Naive thymus-derived CD4-positive, alpha-beta T cell (primary cell): ENCODE data around the gene HOXC5. TPM values are rescaled to one million over a fixed set of nuclear protein-coding genes. Genes with fewer than 3 reads are reported as not detected.

Experiments
- ATAC-seq: fragments of 150-1000 bp; cut with Tn5 transposase; 2 replicates; pipeline ENCODE4 v1.10.0; 2021; ENCODE audit warnings: mild to moderate bottlenecking, moderate library complexity
- CTCF ChIA-PET: fragments of 350-600 bp; sonication (Branson Sonifier 250); formaldehyde crosslinking; loops from one replicate; lab custom pipeline; 2021; ENCODE audit warnings: antibody characterized with exemption; lab: Charles Lee
- POLR2A ChIA-PET: fragments of 350-600 bp; sonication (Branson Sonifier 250); formaldehyde crosslinking; loops from one replicate; lab custom pipeline; 2021; ENCODE audit warnings: antibody characterized with exemption, inconsistent platforms; lab: Charles Lee
- DNase-seq, 9 donors: peaks; one replicate each; pipeline versions ENCODE4 v3.0.0 to v3.0.0-alpha.2; 2020 to 2022; ENCODE audit warnings: mixed read lengths in 1 of 9
- H3K27ac ChIP-seq: one replicate; pipeline ENCODE4 v1.7.0; 2013; ENCODE audit warnings: mild to moderate bottlenecking, low read depth, low read length, moderate library complexity
- H3K27me3 ChIP-seq, 2 donors: one replicate each; pipeline ENCODE4 v1.7.0; 2013; ENCODE audit warnings: low read length in 2 of 2, mild to moderate bottlenecking in 2 of 2, moderate library complexity in 2 of 2; ENCODE audit not compliant: control insufficient read depth in 2 of 2, insufficient read depth in 2 of 2
- H3K36me3 ChIP-seq, 3 experiments: 1 replicate in 2 of 3; 2 replicates in 1 of 3; pipeline ENCODE4 v1.7.0; 2013; ENCODE audit warnings: low read length in 3 of 3, mild to moderate bottlenecking in 3 of 3, moderate library complexity in 1 of 3; ENCODE audit not compliant: insufficient read depth in 3 of 3, control insufficient read depth in 2 of 3
- H3K4me1 ChIP-seq, 2 donors: one replicate each; pipeline ENCODE4 v1.7.0; 2013; ENCODE audit warnings: low read length in 2 of 2, mild to moderate bottlenecking in 2 of 2, moderate library complexity in 1 of 2; ENCODE audit not compliant: control insufficient read depth in 2 of 2, insufficient read depth in 2 of 2
- H3K4me3 ChIP-seq: 2 replicates; pipeline ENCODE4 v1.7.0; 2013; ENCODE audit warnings: mild to moderate bottlenecking, low read length
- H3K9me3 ChIP-seq, 3 experiments: 1 replicate in 2 of 3; 2 replicates in 1 of 3; pipeline ENCODE4 v1.7.0; 2013; ENCODE audit warnings: low read length in 3 of 3; ENCODE audit not compliant: control insufficient read depth in 2 of 3
- H3K27ac Mint-ChIP-seq, 9 donors: one replicate each; pipeline ENCODE4 v1.8.0; 2020 to 2022; ENCODE audit warnings: mixed read lengths in 9 of 9, mild to moderate bottlenecking in 8 of 9, moderate library complexity in 5 of 9, inconsistent platforms in 2 of 9
- H3K27me3 Mint-ChIP-seq, 5 donors: one replicate each; pipeline ENCODE4 v1.8.0; 2021 to 2022; ENCODE audit warnings: mixed read lengths in 5 of 5, mild to moderate bottlenecking in 1 of 5
- H3K36me3 Mint-ChIP-seq, 5 donors: one replicate each; pipeline ENCODE4 v1.8.0; 2020 to 2022; ENCODE audit warnings: mixed read lengths in 5 of 5, mild to moderate bottlenecking in 3 of 5, inconsistent platforms in 1 of 5
- H3K4me1 Mint-ChIP-seq, 7 donors: one replicate each; pipeline ENCODE4 v1.8.0; 2020 to 2022; ENCODE audit warnings: mixed read lengths in 7 of 7, mild to moderate bottlenecking in 3 of 7, inconsistent platforms in 1 of 7
- H3K4me3 Mint-ChIP-seq, 10 donors: one replicate each; pipeline ENCODE4 v1.8.0; 2020 to 2022; ENCODE audit warnings: mild to moderate bottlenecking in 10 of 10, mixed read lengths in 10 of 10, moderate library complexity in 6 of 10, inconsistent platforms in 2 of 10
- H3K9me3 Mint-ChIP-seq, 11 donors: one replicate each; pipeline ENCODE4 v1.8.0; 2020 to 2022; ENCODE audit warnings: mixed read lengths in 11 of 11, mild to moderate bottlenecking in 4 of 11, inconsistent platforms in 1 of 11, moderate library complexity in 1 of 11
- intact Hi-C, 2 donors: fragments of 100-400 bp; cut with micrococcal nuclease; formaldehyde crosslinking; loops; one replicate each; pipeline ENCODE4 v1.15.1; 2023
- polyA plus RNA-seq, 2 donors: library from polyadenylated mRNA; unstranded; fragments of 300-500 nt; fragmentation: Illumina TruSeq; gene quantifications; one replicate each; pipeline ENCODE4 v1.2.3, GENCODE V29; 2021
- total RNA-seq, 6 experiments: library from RNA in 5 of 6; stranded (reverse) in 5 of 6; gene quantifications; 1 replicate in 5 of 6; 2 replicates in 1 of 6; pipeline ENCODE4 v1.2.3 and lab custom pipeline; 2021 to 2026

HOXC5 gene
- total and polyA plus RNA-seq, 7 experiments from 2014 or later: not detected

- H3K27ac Mint-ChIP-seq: peak within 1 kb of the TSS in 4 of 9 donors; percentile 18 to 67 (median 45)
- peaks cover 11 to 23% of the 10 kb centered on the region in 2 donors for H3K4me1 ChIP-seq
- no peaks in the 10 kb centered on the region for H3K36me3 Mint-ChIP-seq
- ATAC-seq (peak; percentile 64), DNase-seq (no peak)
- peaks cover 5 to 47% of the 10 kb centered on the region in 2 donors for H3K27me3 ChIP-seq
- no peaks in the 10 kb centered on the region for H3K36me3 ChIP-seq
- peaks cover 0 to 4% (median 0%) of the 10 kb centered on the region in 11 donors for H3K9me3 Mint-ChIP-seq
- no peaks in the 10 kb centered on the region for H3K9me3 ChIP-seq
- CTCF ChIA-PET: interaction anchor here (0.5 to 1.7 kb wide), 3 partner anchors 15 to 199 kb away, joined by 4 to 5 read pairs (median 4); no protein-coding TSS in a partner anchor
- no peak within 1 kb of the TSS for H3K27ac ChIP-seq
- peaks cover 15 to 50% (median 37%) of the 10 kb centered on the region in 7 donors for H3K4me1 Mint-ChIP-seq
- intact Hi-C loops: loop anchor here in 1 of 2 donors (5.0 kb wide), 2 partner anchors 97 to 112 kb away; no protein-coding TSS in a partner anchor
- POLR2A ChIA-PET: interaction anchor here (1.1 kb wide), 1 partner anchor 24 kb away, joined by 4 read pairs; no protein-coding TSS in a partner anchor
- H3K4me3 ChIP-seq: peak within 1 kb of the TSS; percentile 63
- H3K27me3 Mint-ChIP-seq: peaks cover 85 to 94% (median 86%) of the 10 kb centered on the region in 5 donors
- peak within 1 kb of the TSS; percentile 43 to 90 (median 77) for H3K4me3 Mint-ChIP-seq
These were observed 21.2 kb downstream of the HOXC5 start, which contains the start of gene HOXC4 for GRCh38 chr12:54053751-54054741. TSS of gene HOXC4 (plus strand) at chr12:54053835. CDS start at chr12:54053923, 88 bp downstream.

GRCh38 chr12:54054742-54055194, 21.9 kb downstream of the HOXC5 start:
- H3K27me3 ChIP-seq: peaks cover 5 to 41% of the 10 kb centered on the region in 2 donors

GRCh38 chr12:54055552-54055951, 22.7 kb downstream of the HOXC5 start:
- CTCF ChIA-PET: no interaction called here
- ATAC-seq (no peak), DNase-seq (no peak)
- intact Hi-C loops: no loop called here
- H3K4me1 ChIP-seq: peaks cover 11 to 23% of the 10 kb centered on the region in 2 donors
- Mint-ChIP-seq H3K27me3 (peaks cover 83 to 93% (median 85%) of the 10 kb centered on the region in 5 donors), H3K27ac (no peak overlapping the region), H3K4me3 (no peak overlapping the region), H3K4me1 (peaks cover 7 to 41% (median 28%) of the 10 kb centered on the region in 7 donors), H3K36me3 (no peaks in the 10 kb centered on the region), H3K9me3 (peaks cover 0 to 6% (median 0%) of the 10 kb centered on the region in 11 donors)
- no peaks in the 10 kb centered on the region for H3K36me3 ChIP-seq
- peaks cover 0 to 40% of the 10 kb centered on the region in 2 donors for H3K27me3 ChIP-seq
- H3K27ac ChIP-seq: no peak overlapping the region
- H3K4me3 ChIP-seq: no peak overlapping the region
- POLR2A ChIA-PET: no interaction called here
- H3K9me3 ChIP-seq: no peaks in the 10 kb centered on the region

More at GRCh38 chr12:54054742-54055194, 21.9 kb downstream of the HOXC5 start:
- H3K9me3 Mint-ChIP-seq: peaks cover 0 to 4% (median 0%) of the 10 kb centered on the region in 11 donors
- no peak overlapping the region for H3K27ac Mint-ChIP-seq
- no peaks in the 10 kb centered on the region for H3K36me3 Mint-ChIP-seq
- Histone ChIP-seq H3K27ac (no peak overlapping the region), H3K36me3 (no peaks in the 10 kb centered on the region), H3K9me3 (no peaks in the 10 kb centered on the region), H3K4me3 (no peak overlapping the region), H3K4me1 (peaks cover 11 to 23% of the 10 kb centered on the region in 2 donors)
- DNase-seq: no peak
- H3K4me3 Mint-ChIP-seq: peak overlapping the region in 4 of 10 donors; percentile 43 to 77 (median 66)
- no peak for ATAC-seq
- intact Hi-C loops: loop anchor here in 1 of 2 donors (5.0 kb wide), 2 partner anchors 97 to 112 kb away; no protein-coding TSS in a partner anchor
- ChIA-PET POLR2A (no interaction called here), CTCF (interaction anchor here (0.5 kb wide), 1 partner anchor 198 kb away, joined by 5 read pairs; no protein-coding TSS in a partner anchor)
- peaks cover 15 to 49% (median 36%) of the 10 kb centered on the region in 7 donors for H3K4me1 Mint-ChIP-seq
- H3K27me3 Mint-ChIP-seq: peaks cover 85 to 94% (median 86%) of the 10 kb centered on the region in 5 donors

DNA sequence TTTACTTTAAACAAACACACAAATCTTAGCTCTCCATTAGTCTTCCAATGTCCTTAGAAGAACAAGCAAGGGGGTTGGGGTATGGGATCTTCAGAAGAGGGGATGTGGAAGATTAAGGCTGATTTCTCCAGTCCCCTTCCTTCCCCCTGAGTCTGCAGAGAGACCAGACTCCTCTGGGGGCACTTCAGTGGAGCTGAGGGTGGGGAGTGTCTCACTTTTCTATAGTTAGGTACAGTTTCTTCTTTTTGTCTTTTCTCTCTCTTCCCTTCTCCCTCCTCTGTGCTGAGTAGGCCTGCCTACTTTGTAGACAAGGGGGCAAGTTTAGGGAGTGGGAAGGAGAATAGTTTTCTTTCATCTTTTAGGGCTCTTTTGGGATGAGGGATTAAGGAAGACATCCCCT, 23.3 kb downstream of the HOXC5 start:
- intact Hi-C loops: no loop called here
- peaks cover 7 to 36% (median 23%) of the 10 kb centered on the region in 7 donors for H3K4me1 Mint-ChIP-seq
- ChIA-PET POLR2A (no interaction called here), CTCF (no interaction called here)
- DNase-seq (no peak), ATAC-seq (no peak)
- Histone ChIP-seq H3K4me1 (peaks cover 11 to 23% of the 10 kb centered on the region in 2 donors), H3K4me3 (no peak overlapping the region), H3K27me3 (peaks cover 0 to 37% of the 10 kb centered on the region in 2 donors), H3K27ac (no peak overlapping the region), H3K36me3 (no peaks in the 10 kb centered on the region), H3K9me3 (no peaks in the 10 kb centered on the region)
- no peak overlapping the region for H3K4me3 Mint-ChIP-seq
- H3K27me3 Mint-ChIP-seq: peaks cover 83 to 93% (median 85%) of the 10 kb centered on the region in 5 donors
- H3K9me3 Mint-ChIP-seq: peaks cover 0 to 6% (median 0%) of the 10 kb centered on the region in 11 donors
- H3K27ac Mint-ChIP-seq: peak overlapping the region in 1 of 9 donors; percentile 13
- no peaks in the 10 kb centered on the region for H3K36me3 Mint-ChIP-seq

DNA sequence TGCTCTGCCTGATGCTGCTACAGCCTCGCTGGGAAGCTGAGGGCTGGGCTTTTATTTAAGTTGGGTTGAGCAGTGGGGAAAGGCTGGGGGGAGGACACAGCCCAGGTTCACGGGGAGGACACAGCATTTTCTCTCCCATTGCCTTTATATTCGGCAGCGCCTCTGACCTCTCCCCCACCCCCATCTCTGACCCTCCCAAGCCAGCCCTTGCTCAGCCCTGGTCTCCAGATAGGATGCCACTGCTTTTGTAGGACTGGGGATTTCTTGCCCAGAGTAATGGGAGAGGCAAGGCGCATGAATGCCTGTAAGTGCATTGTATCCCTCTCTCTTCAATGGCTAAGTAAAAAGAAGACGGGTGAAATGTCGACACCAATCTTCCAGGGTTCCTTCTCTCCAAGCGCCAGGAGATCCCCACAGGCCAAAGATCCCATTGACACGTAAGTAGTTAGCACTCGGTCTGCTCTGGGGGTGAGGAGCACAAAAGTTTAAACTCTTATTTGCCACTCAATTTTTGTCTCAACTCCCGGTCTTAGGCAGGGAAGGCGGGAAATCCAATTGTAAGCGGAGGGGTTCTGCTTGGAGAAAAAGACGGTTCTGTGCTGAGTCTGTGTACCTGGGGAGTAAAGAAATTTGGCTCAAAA, 25.4 kb downstream of the HOXC5 start:
- peaks cover 0 to 22% of the 10 kb centered on the region in 2 donors for H3K27me3 ChIP-seq
- POLR2A ChIA-PET: interaction anchor here (0.8 kb wide), 1 partner anchor 32 kb away, joined by 3 read pairs; no protein-coding TSS in a partner anchor

More for the DNA sequence above, 25.4 kb downstream of the HOXC5 start:
- Histone ChIP-seq H3K9me3 (no peaks in the 10 kb centered on the region), H3K4me1 (peaks cover 4 to 7% of the 10 kb centered on the region in 2 donors), H3K27ac (no peak overlapping the region), H3K4me3 (no peak overlapping the region), H3K36me3 (no peaks in the 10 kb centered on the region)
- DNase-seq (no peak), ATAC-seq (no peak)
- Mint-ChIP-seq H3K27me3 (peaks cover 84 to 94% (median 85%) of the 10 kb centered on the region in 5 donors), H3K4me3 (no peak overlapping the region), H3K9me3 (peaks cover 0 to 6% (median 0%) of the 10 kb centered on the region in 11 donors), H3K36me3 (peaks cover 0 to 4% (median 0%) of the 10 kb centered on the region in 5 donors), H3K27ac (no peak overlapping the region), H3K4me1 (peaks cover 0 to 14% (median 7%) of the 10 kb centered on the region in 7 donors)
- intact Hi-C loops: no loop called here
- CTCF ChIA-PET: interaction anchor here (0.6 kb wide), 1 partner anchor 143 kb away, joined by 3 read pairs; no protein-coding TSS in a partner anchor
